Measurements from ENCODE around the gene MTMR6. TPM values are rescaled to one million over a fixed set of nuclear protein-coding genes. Genes with fewer than 3 reads are reported as not detected.
"Not testable (repeated sequence)": the region's sequence is repeated elsewhere in the genome, so short reads cannot be mapped to it uniquely, and the experiment has no call there.

The MTMR6 gene
- total RNA-seq (ENCODE audit: low replicate concordance), result 12.2 and 29.9 TPM in 2 replicates

- DNase-seq (ENCODE audit: low read depth), result peak; percentile 85
- peak; percentile 99 for TF ChIP-seq CTCF (IDR thresholded peaks at IDR 0.05; ENCODE audit: insufficient read depth, low read length)
- H3K4me3 ChIP-seq (ENCODE audit: low read depth, low read length), result peak within 1 kb of the TSS; percentile 87
Measured at GRCh38 chr13:25286969-25287961, at the start of gene MTMR6. TSS of gene MTMR6 (minus strand) at chr13:25287488. CDS start at chr13:25287247, 241 bp downstream.

DNA sequence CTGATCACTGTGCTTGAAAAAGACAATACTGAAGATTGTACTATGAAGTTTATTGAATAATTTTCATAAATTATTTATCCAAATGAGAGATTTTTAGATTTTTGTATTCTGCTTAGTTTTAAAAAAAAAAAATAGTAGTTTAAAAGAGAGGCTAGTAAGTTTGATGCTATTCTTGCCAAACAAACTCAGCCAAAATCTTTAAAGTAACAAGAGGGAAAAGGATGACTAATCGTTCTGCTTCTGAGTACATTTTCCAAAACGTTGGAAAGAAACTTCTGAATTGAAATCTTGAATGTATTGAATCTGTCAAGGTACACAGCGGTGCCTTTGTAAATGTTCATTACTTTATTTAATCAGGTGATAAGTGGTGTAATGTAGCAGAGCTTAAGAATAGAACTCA lies 48.6 kb upstream of the MTMR6 start:
- no peak overlapping the region for H3K4me3 ChIP-seq (ENCODE audit: low read depth, low read length)
- TF ChIP-seq CTCF (IDR thresholded peaks at IDR 0.05; ENCODE audit: insufficient read depth, low read length), result no peak
- DNase-seq (ENCODE audit: low read depth), result peak; percentile 58

GRCh38 chr13:25330541-25330940 lies 43.3 kb upstream of the MTMR6 start:
- no peak for TF ChIP-seq CTCF (IDR thresholded peaks at IDR 0.05; ENCODE audit: insufficient read depth, low read length)
- DNase-seq (ENCODE audit: low read depth), result no peak
- H3K4me3 ChIP-seq (ENCODE audit: low read depth, low read length), result no peak overlapping the region

DNA sequence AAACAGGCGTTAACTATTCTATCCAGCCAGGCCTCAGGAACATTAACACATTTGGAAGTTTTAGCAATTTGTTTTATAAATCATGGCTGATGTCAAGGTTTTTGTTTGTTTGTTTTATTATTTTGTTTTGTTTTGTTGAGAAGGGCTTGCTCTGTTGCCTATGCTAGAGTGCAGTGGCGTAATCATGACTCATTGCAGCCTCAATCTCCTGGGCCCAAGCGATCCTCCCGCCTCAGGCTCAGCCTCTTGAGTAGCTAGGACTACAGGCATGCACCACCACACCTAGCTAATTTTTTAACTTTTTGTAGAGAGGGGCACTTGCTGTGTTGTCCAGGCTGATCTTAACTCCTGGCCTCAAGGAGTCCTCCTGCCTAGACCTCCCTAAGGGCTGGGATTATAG lies 42.4 kb upstream of the MTMR6 start:
- DNase-seq (ENCODE audit: low read depth), result no peak
- H3K4me3 ChIP-seq (ENCODE audit: low read depth, low read length), result no peak overlapping the region
- TF ChIP-seq CTCF (IDR thresholded peaks at IDR 0.05; ENCODE audit: insufficient read depth, low read length), result no peak

GRCh38 chr13:25324100-25324499 lies 36.8 kb upstream of the MTMR6 start:
- no peak for TF ChIP-seq CTCF (IDR thresholded peaks at IDR 0.05; ENCODE audit: insufficient read depth, low read length)
- H3K4me3 ChIP-seq (ENCODE audit: low read depth, low read length), result no peak overlapping the region
- DNase-seq (ENCODE audit: low read depth), result no peak

GRCh38 chr13:25319771-25320170 lies 32.5 kb upstream of the MTMR6 start:
- DNase-seq (ENCODE audit: low read depth), result no peak
- H3K4me3 ChIP-seq (ENCODE audit: low read depth, low read length), result no peak overlapping the region
- TF ChIP-seq CTCF (IDR thresholded peaks at IDR 0.05; ENCODE audit: insufficient read depth, low read length), result no peak

DNA sequence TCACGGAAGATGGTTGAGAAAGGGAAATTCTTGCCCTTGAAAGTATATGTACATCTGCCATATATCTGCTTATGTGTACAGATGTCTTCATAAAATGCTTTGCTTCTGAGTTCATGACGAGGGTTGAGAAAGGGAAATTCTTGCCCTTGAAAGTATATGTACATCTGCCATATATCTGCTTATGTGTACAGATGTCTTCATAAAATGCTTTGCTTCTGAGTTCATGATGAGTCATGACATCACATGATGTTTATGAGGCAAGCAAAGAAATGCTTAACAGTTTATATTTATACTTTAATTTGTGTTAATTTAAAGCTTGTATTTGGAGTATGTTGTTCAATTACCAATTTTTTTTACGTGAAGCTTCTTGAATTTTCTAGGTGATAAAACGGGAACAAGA lies 31.7 kb upstream of the MTMR6 start:
- not testable (repeated sequence) for H3K4me3 ChIP-seq (ENCODE audit: low read depth, low read length)
- DNase-seq (ENCODE audit: low read depth), result peak; percentile 59

Measured in fibroblast of the aortic adventitia (primary cell).